Measurements from ENCODE around the gene GMDS.
"Not testable (repeated sequence)": the region's sequence is repeated elsewhere in the genome, so short reads cannot be mapped to it uniquely, and the experiment has no call there.

The GMDS gene

DNA sequence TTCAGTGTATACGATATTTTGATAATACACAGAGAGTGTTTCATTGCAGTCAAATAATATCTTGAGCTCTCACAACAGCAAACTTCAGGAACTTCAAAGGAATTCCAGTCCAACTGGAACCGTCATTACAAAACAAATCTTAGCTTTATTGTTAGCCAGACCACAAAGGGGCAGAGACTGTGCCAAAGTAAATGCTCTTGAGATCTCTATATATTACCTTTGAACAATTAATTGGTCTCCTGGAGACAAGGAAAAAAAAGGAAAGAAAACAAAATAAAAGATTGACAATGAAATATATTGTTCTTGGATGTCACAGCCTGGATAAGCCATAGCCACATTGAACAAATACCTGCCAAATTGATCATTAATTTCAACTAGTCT lies 565.7 kb downstream of the GMDS start:
- no peak for DNase-seq (ENCODE audit: low read depth)

DNA sequence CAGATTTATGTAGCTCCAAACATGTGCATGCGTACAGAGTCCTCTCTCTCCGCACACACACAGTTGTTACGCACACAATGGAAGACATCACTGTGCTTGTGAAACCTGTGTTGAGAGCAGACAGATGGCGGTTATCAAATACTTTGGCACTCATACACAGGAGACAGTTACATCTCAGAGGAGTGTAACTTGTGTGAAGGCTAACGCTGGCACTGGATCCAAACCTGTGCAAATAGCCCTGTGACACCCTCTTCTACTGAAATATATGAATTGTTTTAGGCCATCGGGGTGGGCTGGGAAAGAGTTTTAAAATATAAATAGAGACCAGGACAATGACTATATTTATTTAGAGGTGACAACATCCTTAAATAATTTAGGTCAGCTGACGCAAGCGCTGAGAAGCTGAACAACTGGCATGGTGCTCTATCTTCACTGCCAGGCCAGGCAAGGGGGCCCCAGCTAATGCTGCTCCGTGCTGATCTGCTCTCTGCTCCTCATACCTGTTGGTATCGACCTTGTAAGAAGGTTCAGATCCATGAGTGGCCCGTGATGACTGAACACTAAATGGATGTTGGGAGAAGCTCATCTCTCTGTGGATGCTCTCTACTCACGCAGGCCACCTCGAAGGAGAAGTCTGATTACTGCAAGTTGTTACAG lies 566.2 kb downstream of the GMDS start:
- no peak for DNase-seq (ENCODE audit: low read depth)

DNA sequence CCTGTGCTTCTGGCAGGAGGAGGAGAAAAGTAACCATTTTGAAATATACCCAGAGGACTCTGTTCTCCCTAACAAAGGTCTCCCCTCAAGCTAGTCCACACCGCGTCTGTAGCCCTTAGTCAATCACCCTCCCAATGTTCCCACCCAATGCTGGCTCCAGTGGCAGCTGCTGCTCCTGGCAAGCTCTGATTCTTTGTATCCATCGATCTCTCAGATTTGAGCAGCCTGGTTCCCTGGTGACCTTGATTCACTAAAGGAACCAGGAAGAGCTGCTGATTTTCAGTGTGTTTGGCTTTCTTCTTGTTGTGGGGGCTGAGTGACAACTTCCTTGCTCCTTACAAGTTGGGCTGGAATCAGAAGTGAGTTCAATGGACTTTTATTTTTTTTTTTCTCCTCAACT lies 567.2 kb downstream of the GMDS start:
- DNase-seq (ENCODE audit: low read depth), result no peak

DNA sequence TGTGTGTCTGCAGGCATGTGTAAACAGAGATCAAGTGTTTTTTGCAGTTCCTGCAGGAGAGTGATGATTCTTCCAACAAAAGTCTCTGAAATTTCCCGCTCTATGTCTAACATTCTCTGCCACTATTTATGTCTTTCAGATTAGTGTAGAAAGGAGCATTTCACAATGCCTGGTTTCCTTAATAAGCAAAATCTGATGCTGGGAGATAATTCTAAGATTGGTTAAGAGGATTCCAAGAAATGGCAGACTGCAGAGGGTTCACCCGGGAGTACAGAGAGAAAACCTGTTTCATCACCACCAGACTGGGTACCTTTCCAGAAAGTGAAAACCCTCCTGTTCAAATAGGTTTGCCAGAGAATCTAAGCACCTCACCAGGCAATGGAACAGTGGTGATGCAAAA lies 573.0 kb downstream of the GMDS start:
- no peak for DNase-seq (ENCODE audit: low read depth)

DNA sequence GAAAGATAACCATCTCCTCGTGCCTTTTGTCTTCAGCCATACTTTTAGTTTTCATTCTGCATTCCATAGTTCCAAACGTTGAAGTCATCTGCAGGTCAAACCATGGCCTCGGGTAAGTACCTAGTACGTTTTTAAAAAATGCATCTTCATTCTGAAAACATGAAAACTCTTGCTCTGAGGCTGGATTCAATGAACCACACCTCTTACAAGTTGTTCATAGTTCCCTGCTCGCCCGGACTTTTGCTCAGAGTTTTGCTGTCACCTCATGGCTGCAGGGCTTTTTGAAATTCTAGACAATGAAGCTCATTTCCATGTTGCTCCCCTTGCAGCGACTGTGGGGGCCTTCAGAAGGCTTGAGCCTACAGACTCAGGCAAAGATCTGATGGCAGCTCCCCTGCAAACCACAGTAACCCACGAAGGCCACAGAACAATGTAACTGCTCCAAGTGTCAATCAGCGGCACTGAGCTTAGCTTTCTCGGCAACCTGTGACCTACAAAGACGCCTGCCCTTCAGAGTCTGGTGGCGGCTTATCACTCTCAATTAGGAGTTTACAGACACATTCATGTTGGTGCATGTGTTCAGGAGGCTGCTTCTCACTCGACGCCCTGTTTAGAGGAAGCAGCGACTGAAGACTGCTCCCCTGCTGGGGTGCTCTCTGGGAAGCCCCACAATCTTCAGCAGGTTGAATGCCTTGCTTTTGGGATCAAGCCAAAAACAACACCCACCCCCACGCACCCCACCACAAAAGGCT lies 574.5 kb downstream of the GMDS start:
- no peak for DNase-seq (ENCODE audit: low read depth)

DNA sequence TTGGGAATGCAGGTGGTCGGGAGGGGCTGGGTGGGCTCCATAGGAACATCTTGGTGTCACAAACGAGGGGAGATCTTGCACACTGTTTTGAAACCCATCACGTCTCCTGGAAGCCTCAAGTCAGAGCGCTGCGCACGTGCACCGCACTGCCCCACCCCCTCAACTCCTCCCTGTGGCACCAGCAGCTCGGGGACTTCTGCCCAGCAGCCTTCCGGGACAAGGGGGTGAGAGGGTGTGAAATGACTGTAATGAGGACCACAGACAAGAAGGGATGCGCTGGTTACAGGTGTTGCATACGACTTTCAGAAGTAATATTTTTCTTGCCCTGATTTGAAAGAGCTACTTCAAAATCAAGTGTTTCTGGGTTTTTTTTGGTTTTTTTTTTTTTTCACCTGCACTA lies 575.4 kb downstream of the GMDS start:
- no peak for DNase-seq (ENCODE audit: low read depth)

DNA sequence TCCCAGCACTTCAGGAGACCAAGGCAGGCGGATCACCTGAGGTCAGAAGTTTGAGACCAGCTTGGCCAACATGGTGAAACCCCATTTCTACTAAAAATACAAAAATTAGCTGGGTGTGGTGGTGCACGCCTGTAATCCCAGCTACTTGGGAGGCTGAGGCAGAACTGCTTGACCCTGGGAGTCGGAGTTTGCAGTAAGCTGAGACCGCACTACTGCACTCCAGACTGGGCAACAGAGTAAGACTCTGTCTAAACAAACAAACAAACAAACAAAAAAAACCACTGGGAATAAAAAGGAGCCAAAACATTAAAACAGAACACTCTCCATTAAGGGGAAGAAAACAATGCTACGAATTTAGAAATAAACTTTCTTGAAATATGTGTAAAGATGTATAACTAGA lies 576.9 kb downstream of the GMDS start:
- not testable (repeated sequence) for DNase-seq (ENCODE audit: low read depth)

DNA sequence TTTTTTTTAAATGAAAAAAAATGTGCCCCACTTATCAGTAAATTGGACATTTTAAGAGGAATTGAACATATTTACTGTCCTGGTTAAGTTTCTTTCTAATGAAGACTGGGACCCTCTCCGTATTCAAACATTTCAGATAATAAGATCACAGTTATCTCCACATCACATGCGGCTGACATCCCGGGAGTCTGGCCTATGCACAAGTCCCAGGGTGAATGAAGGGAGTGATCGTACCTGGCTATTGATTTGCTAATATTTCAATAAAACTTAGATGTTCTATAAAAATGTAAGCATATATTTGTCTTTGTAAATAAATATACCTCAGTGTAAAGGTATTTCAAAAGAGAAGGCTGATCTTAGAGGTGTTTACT lies 577.6 kb downstream of the GMDS start:
- no peak for DNase-seq (ENCODE audit: low read depth)

DNA sequence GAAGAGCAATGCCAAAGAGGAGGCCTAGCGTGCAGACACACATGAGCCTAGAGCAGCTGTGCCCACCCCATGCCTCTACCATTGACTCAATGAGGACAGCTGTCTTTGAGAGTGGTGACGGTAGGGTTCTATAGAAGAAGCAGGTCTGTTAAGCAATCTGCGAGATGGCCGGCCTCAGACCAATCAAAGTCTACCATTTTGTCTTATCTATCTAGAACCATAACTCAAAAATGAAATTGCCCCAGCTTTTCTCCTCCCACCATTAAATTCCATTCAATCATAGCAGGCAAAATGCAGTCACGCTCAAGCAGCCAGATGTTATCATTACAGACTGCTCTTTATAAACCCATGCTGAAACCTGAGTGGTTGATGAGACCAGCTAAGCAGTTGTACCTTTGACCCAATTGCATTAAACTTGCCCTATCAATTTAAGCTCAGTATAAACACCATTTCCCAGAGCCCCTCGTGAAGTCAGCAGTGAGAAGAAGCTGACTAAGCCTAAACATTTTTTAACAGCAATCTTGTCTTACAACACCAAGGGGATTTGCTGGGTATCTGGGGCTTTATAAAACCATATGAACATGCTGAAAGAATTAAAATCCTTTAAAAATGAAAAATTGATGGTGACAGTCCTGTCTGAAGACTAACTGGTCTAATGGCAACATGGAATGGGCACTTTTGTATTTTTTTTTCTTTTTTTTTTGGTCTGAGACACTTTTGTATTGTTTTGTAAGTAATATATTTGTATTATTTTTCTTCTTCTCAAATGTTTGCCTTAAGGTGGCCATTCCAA lies 578.2 kb downstream of the GMDS start:
- DNase-seq (ENCODE audit: low read depth), result no peak

DNA sequence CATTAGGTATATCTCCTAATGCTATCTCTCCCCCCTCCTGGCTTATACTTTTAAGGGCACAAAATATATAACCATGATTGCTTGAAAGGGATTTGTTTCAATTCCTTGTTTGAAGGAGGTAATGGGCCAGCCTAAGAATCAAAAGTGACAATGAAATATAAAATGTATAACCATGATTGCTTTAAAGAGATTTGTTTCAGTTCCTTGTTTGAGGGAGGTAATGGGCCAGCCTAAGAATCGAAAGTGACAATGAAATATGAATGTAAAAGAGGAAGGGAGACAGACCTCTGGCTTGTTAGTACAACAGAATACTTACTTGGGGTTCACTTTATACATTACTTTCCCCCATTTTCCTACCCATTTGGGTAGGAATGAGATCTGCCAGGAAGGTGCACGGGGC lies 580.2 kb downstream of the GMDS start:
- no peak for DNase-seq (ENCODE audit: low read depth)

DNA sequence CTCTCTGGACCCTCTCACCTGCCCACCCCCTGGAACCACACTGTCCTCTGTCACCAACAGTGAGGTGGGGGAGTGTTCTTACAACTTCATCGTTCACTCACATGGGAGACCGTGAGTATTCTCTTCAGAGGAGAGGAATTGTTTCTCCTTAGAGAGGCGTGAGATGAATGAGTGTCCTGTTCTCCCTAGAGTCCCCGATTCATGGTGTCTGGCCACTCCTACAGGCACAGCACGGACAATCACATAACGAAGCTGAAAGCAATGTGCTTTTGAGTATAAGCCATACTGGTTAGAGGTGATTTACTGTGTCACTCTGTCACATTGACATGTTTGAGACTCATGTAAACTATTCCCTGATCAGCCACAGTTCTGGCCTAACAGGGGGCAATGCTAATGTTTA lies 581.1 kb downstream of the GMDS start:
- no peak for DNase-seq (ENCODE audit: low read depth)

DNA sequence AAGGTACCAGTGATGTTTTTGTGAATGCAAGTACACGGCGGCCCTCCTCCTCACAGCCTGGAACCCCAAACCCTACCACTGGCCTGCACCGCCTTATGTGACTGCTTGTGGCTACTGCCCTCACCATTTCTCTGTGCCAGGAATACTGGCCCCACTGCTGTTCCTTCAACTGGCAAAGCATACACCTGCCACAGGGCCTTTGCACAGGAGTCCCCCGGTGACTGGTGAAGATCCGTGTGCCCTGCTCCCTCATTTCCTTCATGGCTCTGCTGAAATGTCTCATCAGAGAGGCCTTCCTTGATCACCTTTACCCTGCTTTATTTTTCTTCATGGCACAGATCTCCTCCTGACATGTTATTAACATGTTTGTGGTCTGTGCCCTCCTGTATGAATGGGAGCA lies 581.9 kb downstream of the GMDS start:
- DNase-seq (ENCODE audit: low read depth), result no peak

DNA sequence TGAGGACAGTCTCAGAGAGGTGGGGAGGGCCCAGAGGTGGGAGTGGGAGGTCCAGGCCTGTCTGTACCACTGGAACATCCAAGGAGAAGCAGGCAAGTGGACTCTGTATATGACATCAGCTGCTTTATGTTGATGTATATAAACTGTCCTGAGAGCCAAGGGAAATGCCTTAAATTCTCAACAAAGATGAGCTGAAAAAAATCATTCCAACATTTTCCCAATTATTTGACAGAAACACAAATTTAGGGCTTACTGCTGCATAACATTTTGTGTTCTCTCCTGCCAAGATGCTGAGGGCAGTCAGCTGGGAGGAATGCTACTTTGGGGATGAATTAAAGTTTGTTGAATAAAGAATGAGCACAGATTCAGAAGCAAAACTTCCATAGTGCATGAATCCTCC lies 582.9 kb downstream of the GMDS start:
- no peak for DNase-seq (ENCODE audit: low read depth)

DNA sequence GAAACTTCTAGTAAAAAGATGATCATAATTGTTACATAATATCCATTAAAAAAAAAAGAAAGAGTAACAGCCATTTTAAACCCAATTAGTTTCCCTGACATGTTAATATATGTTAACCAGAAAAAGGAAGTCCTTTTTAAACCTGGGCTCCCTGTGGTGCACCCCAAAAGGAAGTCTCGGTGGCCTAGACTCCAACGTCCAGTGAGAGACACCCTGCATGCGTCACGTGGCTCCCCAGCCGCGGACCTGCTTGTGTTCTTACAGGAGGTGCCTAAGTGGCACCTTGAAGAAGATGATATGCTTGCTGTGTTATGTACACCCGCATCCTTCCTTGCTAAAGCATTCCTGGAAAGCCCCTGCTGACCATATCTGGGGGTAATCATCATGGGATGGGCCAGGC lies 585.6 kb downstream of the GMDS start:
- DNase-seq (ENCODE audit: low read depth), result no peak

DNA sequence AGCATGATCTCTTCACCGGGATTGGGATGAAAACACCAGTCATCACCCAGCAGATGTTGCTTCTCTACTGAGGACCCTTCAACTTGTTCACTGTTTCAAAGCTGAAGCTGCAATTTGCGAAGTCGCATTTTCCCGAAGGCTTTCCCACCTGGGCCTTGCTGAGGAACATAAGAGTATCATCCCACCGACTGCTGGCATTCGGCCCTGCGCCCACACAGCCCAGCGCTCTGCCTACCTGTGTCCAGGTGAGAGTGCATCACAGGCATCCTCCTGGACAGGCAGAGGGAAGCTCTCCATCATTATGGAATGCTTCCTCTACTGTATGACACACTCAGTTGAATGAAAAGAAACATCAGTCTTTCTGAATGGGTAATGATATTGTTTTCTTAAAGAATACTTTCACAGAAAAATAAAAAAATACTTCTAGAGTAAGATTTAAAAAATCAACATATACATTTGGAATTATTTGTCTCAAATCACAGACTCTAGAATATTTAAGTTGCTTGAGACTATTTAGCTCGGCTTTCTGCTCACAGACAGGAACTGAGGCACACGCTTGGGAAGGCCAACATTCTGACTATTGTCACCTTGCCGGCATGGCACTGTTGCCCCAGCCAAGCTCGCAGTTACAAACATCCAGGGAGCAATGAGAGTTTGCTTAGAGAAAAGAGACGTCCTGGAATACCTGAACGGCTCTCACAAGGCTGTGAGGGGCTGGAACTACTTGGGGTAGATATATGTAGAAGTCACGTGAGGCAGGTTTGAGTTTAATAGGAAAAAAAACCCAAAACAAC lies 587.0 kb downstream of the GMDS start:
- no peak for DNase-seq (ENCODE audit: low read depth)

DNA sequence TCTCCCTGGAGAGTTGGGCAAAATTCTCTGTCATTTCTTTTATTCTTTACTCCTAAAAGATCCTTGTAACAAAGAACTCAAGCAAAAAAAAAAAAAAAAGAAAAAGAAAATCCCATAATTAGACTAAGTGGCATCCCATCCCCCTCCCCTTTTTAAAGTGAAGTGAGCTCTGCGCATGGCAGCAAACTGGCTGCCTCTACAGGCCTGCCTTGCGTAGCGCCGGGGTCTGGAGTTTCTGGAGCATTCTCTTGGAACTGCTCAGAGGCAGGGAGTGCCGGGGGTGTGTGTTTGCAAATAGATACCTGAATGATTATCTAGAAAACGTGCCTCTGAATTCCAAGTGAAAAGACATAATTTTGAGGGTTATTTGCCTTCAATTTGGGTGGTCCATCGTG lies 587.6 kb downstream of the GMDS start:
- DNase-seq (ENCODE audit: low read depth), result no peak

DNA sequence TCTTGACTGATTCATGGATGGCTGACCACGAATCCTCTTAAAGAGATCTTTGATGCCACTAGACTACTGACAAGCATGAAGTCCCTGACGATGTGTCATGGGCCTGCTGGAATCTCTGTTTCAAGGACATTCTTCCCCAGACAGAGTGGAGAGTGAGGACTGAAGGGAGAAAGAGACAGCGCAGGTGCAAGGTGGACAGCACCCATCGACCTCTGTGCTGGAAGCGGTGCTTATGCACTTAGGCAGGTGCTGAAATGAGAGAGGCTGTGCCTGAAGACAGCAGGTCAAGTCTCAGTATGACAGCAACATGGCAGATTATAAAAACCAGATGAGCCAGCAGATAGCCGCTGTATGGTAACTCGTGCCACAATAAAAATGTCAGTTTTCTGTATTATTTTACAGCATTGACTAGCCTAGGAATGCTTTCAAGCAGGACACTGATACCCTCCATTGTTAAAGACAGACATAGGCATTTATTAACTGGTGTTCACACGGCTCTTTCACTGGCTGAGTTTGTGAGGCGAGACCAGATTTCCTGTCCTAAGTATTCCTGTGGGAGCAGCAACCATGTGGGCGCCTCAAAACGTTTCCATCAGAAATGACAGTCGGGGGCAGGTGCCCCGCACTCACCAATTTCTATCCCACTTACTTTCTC lies 588.2 kb downstream of the GMDS start:
- DNase-seq (ENCODE audit: low read depth), result no peak

DNA sequence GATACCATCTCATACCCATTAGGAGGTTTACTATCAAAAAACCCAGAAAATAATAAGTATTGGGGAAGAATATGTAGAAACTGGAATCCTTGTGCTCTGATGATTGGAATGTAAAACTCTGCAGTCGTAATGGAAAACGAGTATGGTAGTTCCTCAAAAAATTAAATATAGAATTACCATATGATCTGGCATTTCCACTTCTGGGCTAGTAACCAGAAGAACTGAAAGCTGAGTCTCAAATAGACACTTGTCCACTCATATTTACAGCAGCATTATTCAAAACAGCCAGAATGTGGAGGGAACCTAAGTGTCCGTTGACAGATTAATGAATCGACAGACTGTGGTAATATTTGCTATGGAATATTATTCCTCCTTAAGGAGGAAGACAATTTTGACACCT lies 591.4 kb downstream of the GMDS start:
- no peak for DNase-seq (ENCODE audit: low read depth)

DNA sequence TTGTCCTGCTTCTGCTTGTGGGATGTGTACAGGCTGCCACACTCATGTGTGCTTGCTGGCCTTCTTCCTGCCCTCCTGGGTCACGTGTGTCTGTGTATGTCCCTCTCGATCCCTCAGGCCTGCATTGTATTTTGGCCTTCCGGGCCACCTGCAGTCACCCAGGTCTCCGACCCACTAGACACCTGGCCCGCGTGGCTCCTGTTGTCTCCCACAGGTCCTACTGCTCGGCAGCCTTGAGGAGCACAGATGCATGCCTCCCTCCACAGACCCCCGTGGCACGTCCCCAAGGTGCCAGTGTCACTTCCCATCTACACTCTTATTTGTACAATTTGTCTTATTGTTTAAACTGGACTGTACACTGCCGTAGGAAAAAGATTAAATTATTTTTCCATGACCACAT lies 592.6 kb downstream of the GMDS start:
- no peak for DNase-seq (ENCODE audit: low read depth)

DNA sequence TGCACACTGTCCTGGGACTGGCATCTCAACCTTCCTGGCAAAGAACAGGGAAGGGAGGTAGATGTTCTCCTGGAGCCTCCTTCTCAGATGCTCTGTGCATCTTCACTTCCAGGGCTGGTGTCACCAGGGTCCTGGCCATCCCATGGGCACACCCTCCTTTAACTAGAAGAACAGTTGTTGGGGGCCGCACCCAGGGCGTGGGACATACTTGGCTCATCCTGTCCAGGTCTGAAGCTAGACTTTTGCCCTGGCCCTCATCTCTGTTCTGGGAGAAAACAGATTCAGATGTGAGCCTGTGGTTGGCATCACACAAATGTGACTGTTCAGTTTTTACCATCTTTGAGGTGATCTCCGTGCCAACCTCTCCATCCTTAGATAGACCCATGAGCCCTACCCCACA lies 594.0 kb downstream of the GMDS start:
- no peak for DNase-seq (ENCODE audit: low read depth)

DNA sequence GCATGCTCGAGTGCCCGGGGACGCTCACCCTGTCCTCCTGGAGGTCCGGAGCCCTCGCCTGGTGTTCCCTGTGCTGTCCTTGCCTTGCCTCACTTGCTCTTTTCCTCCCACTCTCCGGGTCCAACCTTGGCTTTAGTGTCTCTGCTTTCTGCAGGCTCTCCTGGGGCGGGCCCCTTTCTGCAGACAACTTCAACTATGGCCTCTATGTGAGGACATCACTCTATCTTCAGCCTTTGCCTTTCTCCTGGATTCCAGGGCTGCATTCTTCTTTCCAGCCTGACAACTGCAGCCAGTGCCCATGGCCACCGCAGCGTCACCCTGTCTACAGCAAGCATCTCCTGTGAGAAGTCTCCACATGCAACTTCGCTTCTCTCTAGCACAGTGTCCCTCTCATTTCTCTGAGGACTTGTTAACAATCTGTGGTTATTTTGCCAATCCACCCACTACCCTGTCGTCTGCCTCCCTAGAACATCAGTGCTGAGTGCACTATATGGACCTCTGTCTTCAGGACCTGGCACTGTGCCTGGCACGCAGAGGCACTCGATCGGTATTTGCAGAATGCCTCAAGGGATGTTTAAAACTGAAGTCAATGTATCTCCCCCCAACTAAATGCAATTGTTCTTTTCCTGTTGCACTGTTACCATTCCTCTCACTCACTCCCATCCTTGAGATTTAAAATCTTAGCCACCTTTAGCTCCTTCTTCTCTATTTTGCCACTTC lies 599.8 kb downstream of the GMDS start:
- no peak for DNase-seq (ENCODE audit: low read depth)
